ENCODE measurements around the gene SULT1C4.

SULT1C4 gene

DNA sequence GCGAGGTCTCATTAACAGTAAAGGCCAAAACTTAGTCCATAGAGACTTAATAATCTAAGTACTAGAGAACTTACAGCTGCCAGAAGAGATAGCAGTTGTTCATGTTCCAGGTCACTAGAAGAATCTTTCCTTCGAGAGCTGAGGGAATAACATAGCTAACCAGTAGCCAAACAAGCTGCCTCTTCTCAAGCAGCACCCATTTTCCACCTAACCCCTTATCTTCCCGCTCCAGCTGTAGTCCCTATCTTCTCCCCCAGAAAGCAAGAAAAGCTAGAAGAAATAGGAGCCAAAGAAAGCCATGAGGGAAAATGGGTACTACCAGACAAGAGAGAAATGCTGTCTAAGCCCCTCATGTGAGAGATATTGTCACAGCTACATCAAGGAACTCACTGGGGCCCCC, 24.0 kb downstream of the SULT1C4 start:
- TF ChIP-seq, protein P1, sequence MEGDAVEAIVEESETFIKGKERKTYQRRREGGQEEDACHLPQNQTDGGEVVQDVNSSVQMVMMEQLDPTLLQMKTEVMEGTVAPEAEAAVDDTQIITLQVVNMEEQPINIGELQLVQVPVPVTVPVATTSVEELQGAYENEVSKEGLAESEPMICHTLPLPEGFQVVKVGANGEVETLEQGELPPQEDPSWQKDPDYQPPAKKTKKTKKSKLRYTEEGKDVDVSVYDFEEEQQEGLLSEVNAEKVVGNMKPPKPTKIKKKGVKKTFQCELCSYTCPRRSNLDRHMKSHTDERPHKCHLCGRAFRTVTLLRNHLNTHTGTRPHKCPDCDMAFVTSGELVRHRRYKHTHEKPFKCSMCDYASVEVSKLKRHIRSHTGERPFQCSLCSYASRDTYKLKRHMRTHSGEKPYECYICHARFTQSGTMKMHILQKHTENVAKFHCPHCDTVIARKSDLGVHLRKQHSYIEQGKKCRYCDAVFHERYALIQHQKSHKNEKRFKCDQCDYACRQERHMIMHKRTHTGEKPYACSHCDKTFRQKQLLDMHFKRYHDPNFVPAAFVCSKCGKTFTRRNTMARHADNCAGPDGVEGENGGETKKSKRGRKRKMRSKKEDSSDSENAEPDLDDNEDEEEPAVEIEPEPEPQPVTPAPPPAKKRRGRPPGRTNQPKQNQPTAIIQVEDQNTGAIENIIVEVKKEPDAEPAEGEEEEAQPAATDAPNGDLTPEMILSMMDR (IDR thresholded peaks at IDR 0.05; ENCODE audit: extremely low read depth, missing control alignments), result no peak

DNA sequence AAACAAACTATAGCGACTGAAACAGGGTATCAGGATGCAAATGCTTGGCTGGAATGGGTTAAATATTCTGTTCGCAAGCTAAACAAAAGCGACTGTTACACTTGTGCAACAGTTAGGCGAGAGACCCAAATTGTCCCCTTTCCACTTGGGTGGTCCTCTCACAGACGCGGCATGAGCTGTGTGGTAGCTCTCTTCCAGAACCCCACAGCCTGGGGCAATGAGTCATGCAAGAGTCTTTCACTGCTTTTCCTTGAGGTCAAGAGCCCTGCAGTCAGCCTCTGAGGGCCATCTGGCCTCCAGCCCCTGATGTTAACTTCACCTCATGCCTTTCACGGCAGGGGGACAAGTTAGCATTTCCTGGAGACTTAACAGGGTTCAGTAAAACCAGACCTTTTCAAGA, 25.7 kb downstream of the SULT1C4 start:
- DNase-seq (ENCODE audit: low spot score), result no peak
- TF ChIP-seq, protein P1 (IDR thresholded peaks at IDR 0.05; ENCODE audit: extremely low read depth, missing control alignments), result no peak

More for the DNA sequence above, 24.0 kb downstream of the SULT1C4 start:
- no peak for DNase-seq (ENCODE audit: low spot score)

DNA sequence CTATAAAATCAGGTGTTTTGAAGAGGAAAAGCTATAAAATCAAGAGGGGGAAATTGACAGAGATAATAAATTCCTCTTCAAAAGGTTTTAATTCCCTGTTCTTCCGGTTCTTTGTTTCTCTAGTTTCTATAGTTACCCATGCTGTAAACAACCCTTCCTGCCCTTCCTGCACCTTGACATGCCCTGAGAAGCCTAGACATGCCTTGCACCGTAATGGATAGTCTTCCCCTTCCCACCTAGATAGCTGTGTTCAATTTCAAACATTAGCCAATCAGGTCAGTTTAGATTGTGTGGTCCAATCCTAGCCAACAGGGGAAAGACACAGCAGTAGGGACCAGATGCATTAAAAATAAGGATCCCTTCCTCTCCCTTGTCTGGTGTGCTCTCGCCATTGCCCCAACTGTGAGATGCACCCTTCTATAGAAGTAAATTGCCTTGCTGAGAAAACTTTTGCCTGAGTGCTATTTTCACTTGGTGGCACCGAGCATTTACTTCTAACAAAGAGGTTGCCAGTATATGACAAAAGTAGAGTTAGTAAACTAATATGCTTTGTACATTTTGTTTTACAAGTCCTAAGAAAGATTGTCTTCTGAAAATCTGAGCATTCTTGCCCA, 27.1 kb downstream of the SULT1C4 start:
- TF ChIP-seq, protein P1 (IDR thresholded peaks at IDR 0.05; ENCODE audit: extremely low read depth, missing control alignments), result no peak
- no peak for DNase-seq (ENCODE audit: low spot score)

DNA sequence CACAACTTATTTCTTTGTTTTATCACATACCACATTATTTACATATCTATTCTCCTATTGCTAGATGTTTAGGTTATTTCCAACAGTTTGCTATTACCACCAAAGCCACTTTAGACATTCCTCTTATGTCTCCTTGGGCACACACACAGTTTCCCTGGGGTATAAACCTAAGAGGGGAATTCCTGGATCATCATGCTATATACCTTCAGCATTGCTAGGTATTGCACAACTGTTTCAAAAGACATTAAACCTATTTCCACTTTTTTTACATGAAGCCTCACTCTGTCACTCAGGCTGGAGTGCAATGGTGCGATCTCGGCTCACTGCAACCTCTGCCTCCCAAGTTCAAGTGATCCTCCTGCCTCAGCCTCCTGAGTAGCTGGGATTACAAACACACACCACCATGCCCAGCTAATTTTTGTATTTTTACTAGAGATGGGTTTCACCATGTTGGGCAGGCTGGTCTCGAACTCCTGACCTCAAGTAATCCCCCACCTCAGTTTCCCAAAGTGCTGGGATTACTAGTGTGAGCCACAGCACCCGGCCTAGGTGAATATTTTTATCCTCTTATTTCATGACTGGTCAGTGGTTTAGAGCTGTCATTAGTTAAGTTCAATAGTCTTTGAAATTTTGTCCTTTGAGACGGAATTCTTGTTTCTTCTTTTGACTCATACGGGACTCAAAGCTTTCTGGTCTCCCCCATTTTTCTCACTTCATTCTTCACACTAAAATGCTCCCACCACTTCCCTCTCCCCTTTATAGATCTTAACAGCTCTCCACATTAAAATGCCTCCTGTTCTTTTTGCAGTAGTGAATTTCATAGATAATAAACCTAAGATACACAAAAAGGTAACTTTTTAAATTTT, 30.3 kb downstream of the SULT1C4 start:
- TF ChIP-seq, protein P1 (IDR thresholded peaks at IDR 0.05; ENCODE audit: extremely low read depth, missing control alignments), result no peak
- DNase-seq (ENCODE audit: low spot score), result no peak

DNA sequence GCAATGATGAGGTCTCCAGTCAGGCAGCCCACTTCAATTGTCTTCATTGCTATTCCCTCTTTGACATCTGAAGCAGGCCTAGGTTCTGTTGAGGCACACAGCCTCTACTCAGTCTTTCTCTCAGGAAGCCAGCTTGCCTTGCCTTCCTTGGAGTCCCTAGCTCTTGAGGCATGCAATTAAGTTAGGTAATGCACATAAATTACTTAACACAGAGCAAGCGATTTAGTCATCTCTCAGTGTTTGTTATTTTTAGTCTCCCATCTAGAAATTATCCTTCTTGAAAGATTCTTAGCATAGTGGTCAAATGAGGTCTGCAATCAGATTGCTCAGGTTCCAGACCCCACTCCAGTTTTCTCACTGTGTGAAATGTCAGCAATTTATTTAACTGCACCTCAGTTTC, 32.0 kb downstream of the SULT1C4 start:
- DNase-seq (ENCODE audit: low spot score), result no peak
- TF ChIP-seq, protein P1 (IDR thresholded peaks at IDR 0.05; ENCODE audit: extremely low read depth, missing control alignments), result no peak

DNA sequence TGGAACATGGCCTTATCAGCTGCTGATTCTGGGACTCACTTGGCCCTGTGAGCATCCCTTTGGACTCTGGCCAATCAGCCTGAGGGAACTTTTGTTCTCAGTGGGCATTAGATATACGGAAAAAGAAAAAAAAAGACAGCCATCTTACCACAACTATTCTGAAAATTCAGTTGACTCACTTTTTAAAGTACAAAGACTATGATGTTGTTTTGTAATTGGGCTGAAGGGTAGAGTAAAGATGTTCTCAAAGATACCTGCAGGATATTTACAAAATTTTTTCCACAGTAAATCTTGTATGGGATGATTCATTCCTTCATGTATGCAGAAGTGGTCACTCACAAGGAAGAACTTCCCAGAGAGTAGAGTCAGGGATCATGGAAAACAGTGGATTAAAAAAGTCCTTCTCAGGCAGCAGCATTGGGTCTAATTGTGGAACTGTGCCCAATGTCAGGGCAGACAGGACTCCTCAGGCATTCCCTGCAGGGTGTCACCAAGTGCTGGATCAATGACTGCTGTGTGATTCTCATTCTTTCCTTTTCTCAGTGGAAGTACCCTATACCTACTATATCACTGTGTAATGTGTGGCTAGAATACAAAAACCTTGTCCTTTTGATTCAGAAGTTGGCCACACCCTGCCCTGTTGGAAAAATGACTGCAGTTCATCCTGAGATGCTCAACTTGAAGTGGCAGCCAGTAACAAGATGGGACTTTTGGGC, 35.4 kb downstream of the SULT1C4 start:
- DNase-seq (ENCODE audit: low spot score), result no peak
- TF ChIP-seq, protein P1 (IDR thresholded peaks at IDR 0.05; ENCODE audit: extremely low read depth, missing control alignments), result no peak

DNA sequence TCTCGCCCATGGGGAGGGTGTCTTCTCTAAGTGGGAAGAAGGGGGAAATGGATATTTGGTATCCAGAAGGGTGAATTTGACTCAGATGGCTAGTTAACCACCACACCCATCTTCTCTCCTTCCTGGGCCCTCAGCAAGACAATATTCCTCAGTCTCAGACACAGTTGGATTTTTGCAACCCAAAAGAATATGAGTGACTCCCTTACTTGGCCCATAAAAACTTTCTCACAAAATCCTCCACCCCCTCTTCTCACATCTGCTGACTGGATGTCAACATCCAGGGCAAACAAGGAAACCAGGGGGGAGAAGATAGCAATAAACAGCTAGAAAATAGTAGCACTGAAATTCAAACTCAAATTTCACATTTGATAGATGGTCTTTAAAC, 35.9 kb downstream of the SULT1C4 start:
- DNase-seq (ENCODE audit: low spot score), result no peak
- TF ChIP-seq, protein P1 (IDR thresholded peaks at IDR 0.05; ENCODE audit: extremely low read depth, missing control alignments), result no peak
